T-cell (primary cell): Measurements from ENCODE around the gene ZDHHC7. TPM values are rescaled to one million over a fixed set of nuclear protein-coding genes. Genes with fewer than 3 reads are reported as not detected.

Experiments used
- ATAC-seq, 4 experiments: fragments of 200-7000 bp in 3 of 4; fragments of 150-1000 bp in 1 of 4; cut with Tn5 transposase; replicated peaks in 1 of 4; 1 replicate in 3 of 4; 2 replicates in 1 of 4; pipeline ENCODE4 v1.10.0; 2021; ENCODE audit warnings: moderate library complexity in 3 of 4, mild to moderate bottlenecking in 2 of 4, moderate number of reproducible peaks in 1 of 4
- CTCF ChIA-PET, 2 donors: fragments of 300-600 bp; sonication (Branson Sonifier 250); formaldehyde crosslinking; loops; one replicate each; lab custom pipeline; 2022; ENCODE audit warnings: antibody characterized with exemption in 2 of 2; lab: Charles Lee
- POLR2A ChIA-PET, 2 donors: fragments of 300-600 bp; sonication (Branson Sonifier 250); formaldehyde crosslinking; loops; one replicate each; lab custom pipeline; 2022; ENCODE audit warnings: antibody characterized with exemption in 2 of 2; lab: Charles Lee
- DNase-seq, 35 experiments: peaks; one replicate each; pipeline versions ENCODE4 v3.0.0 to v3.0.0-alpha.2; 2013 to 2023
- H3K27ac ChIP-seq: one replicate; pipeline ENCODE4 v1.5.1; 2013; ENCODE audit warnings: low read length
- H3K27me3 ChIP-seq, 2 experiments: replicated peaks in 1 of 2; 1 replicate in 1 of 2; 2 replicates in 1 of 2; pipeline versions ENCODE4 v1.6.1 to v1.7.0; 2013; ENCODE audit warnings: low read length in 1 of 2, mixed read lengths in 1 of 2; ENCODE audit not compliant: control insufficient read depth in 2 of 2, insufficient read depth in 2 of 2; ENCODE audit errors: extremely low read depth in 1 of 2
- H3K36me3 ChIP-seq, 2 donors: 1 replicate in 1 of 2; 2 replicates in 1 of 2; pipeline versions ENCODE4 v1.6.1 to v1.7.0; 2013; ENCODE audit warnings: low read length in 1 of 2; ENCODE audit not compliant: control insufficient read depth in 2 of 2, insufficient read depth in 1 of 2; ENCODE audit errors: extremely low read depth in 1 of 2
- H3K4me1 ChIP-seq, 2 experiments: 1 replicate in 1 of 2; 2 replicates in 1 of 2; pipeline versions ENCODE4 v1.6.1 to v1.7.0; 2013; ENCODE audit warnings: low read length in 2 of 2, mixed read lengths in 1 of 2; ENCODE audit not compliant: insufficient read depth in 2 of 2, control insufficient read depth in 1 of 2; ENCODE audit errors: extremely low read depth in 1 of 2
- H3K4me3 ChIP-seq, 2 donors: 1 replicate in 1 of 2; 2 replicates in 1 of 2; pipeline versions ENCODE4 v1.5.1 to v1.7.0; 2013; ENCODE audit warnings: mild to moderate bottlenecking in 2 of 2, low read length in 1 of 2, moderate library complexity in 1 of 2; ENCODE audit not compliant: control insufficient read depth in 1 of 2; ENCODE audit errors: extremely low read depth in 1 of 2
- H3K9me3 ChIP-seq: 2 replicates; pipeline ENCODE4 v1.7.0; 2013
- H3K27ac Mint-ChIP-seq, 2 donors: one replicate each; pipeline ENCODE4 v1.8.0; 2020 to 2021; ENCODE audit warnings: mild to moderate bottlenecking in 2 of 2, mixed read lengths in 2 of 2
- H3K27me3 Mint-ChIP-seq, 2 donors: one replicate each; pipeline ENCODE4 v1.8.0; 2021 to 2022; ENCODE audit warnings: mixed read lengths in 2 of 2
- H3K36me3 Mint-ChIP-seq: one replicate; pipeline ENCODE4 v1.8.0; 2021; ENCODE audit warnings: mixed read lengths
- H3K4me1 Mint-ChIP-seq, 3 donors: one replicate each; pipeline ENCODE4 v1.8.0; 2020 to 2022; ENCODE audit warnings: mixed read lengths in 3 of 3, mild to moderate bottlenecking in 1 of 3
- H3K4me3 Mint-ChIP-seq, 3 donors: one replicate each; pipeline ENCODE4 v1.8.0; 2020 to 2022; ENCODE audit warnings: mild to moderate bottlenecking in 3 of 3, mixed read lengths in 3 of 3, moderate library complexity in 3 of 3
- H3K9me3 Mint-ChIP-seq, 3 donors: one replicate each; pipeline ENCODE4 v1.8.0; 2020 to 2022; ENCODE audit warnings: mixed read lengths in 3 of 3
- WGBS: methylation state at CpG from one replicate; pipeline ENCODE4 v1.1.5; 2013; ENCODE audit warnings: missing lambda C conversion rate; ENCODE audit not compliant: insufficient coverage; 5-methylcytosine and 5-hydroxymethylcytosine counted together
- total RNA-seq, 35 experiments: library from RNA in 6 of 35; stranded (reverse) in 6 of 35; fragments of 120-200 nt in 1 of 35; gene quantifications; one replicate each; pipeline versions ENCODE4 v1.2.1 to v1.2.4 and lab custom pipeline; 2013 to 2026

Gene ZDHHC7
- total RNA-seq, 5 donors from 2014 or later (not counting 1 experiment from before 2014, with no cell fraction given) = 33.5 to 43.9 (median 38.7) TPM

GRCh38 chr16:84953190-84953746, 58.1 kb downstream of the ZDHHC7 start:
- H3K4me3 Mint-ChIP-seq = no peak overlapping the region
- H3K27ac Mint-ChIP-seq = no peak overlapping the region
- Histone ChIP-seq H3K36me3 (no peaks in the 10 kb centered on the region), H3K27me3 (peaks cover 0 to 42% of the 10 kb centered on the region in 2 experiments), H3K4me1 (peaks cover 0 to 18% of the 10 kb centered on the region in 2 experiments), H3K9me3 (no peaks in the 10 kb centered on the region), H3K4me3 (no peak overlapping the region), H3K27ac (no peak overlapping the region)
- ATAC-seq (no peak), DNase-seq (no peak)
- no peaks in the 10 kb centered on the region for H3K9me3 Mint-ChIP-seq
- no CpG with 5 or more reads among the region's 9 CpGs for WGBS
- CTCF ChIA-PET = interaction anchor here (0.5 to 3.8 kb wide), 11 partner anchors 16 to 206 kb away, joined by 3 to 42 read pairs (median 6); no protein-coding TSS in a partner anchor
- H3K4me1 Mint-ChIP-seq = peaks cover 0 to 9% (median 7%) of the 10 kb centered on the region in 3 donors
- H3K36me3 Mint-ChIP-seq = no peaks in the 10 kb centered on the region
- H3K27me3 Mint-ChIP-seq = peaks cover 3% of the 10 kb centered on the region in 2 donors
- POLR2A ChIA-PET = no interaction called here

- H3K4me1 Mint-ChIP-seq = peaks cover 0 to 9% (median 7%) of the 10 kb centered on the region in 3 donors
- Histone ChIP-seq H3K4me3 (no peak overlapping the region), H3K9me3 (no peaks in the 10 kb centered on the region), H3K27ac (no peak overlapping the region), H3K36me3 (no peaks in the 10 kb centered on the region), H3K4me1 (peaks cover 0 to 19% of the 10 kb centered on the region in 2 experiments), H3K27me3 (peaks cover 0 to 42% of the 10 kb centered on the region in 2 experiments)
- CTCF ChIA-PET = interaction anchor here (0.6 to 3.8 kb wide), 18 partner anchors 16 to 214 kb away, joined by 3 to 42 read pairs (median 4); no protein-coding TSS in a partner anchor
- H3K9me3 Mint-ChIP-seq = no peaks in the 10 kb centered on the region
- ATAC-seq (peak; percentile 76 to 85 (median 82)), DNase-seq (peak; percentile 17 to 88 (median 56))
- H3K36me3 Mint-ChIP-seq = no peaks in the 10 kb centered on the region
- WGBS = 62% methylated on average over 10 of the region's 12 CpGs
- no peak overlapping the region for H3K4me3 Mint-ChIP-seq
- POLR2A ChIA-PET = no interaction called here
- H3K27me3 Mint-ChIP-seq = peaks cover 3 to 4% of the 10 kb centered on the region in 2 donors
- H3K27ac Mint-ChIP-seq = no peak overlapping the region
These were observed 58.8 kb downstream of the ZDHHC7 start for GRCh38 chr16:84952335-84953189.

- H3K36me3 ChIP-seq = no peaks in the 10 kb centered on the region
- Mint-ChIP-seq H3K4me1 (peaks cover 0 to 15% (median 7%) of the 10 kb centered on the region in 3 donors), H3K36me3 (no peaks in the 10 kb centered on the region), H3K4me3 (no peak overlapping the region), H3K27me3 (peaks cover 3 to 4% of the 10 kb centered on the region in 2 donors), H3K27ac (no peak overlapping the region), H3K9me3 (no peaks in the 10 kb centered on the region)
- POLR2A ChIA-PET = no interaction called here
- 77% methylated on average over 10 of the region's 10 CpGs for WGBS
- no peak for ATAC-seq
- no peak overlapping the region for H3K4me3 ChIP-seq
- H3K9me3 ChIP-seq = no peaks in the 10 kb centered on the region
- CTCF ChIA-PET = interaction anchor here (0.6 to 2.5 kb wide), 2 partner anchors 101 to 196 kb away, joined by 3 to 36 read pairs; no protein-coding TSS in a partner anchor
- H3K27ac ChIP-seq = no peak overlapping the region
- peak in 12 of 35 experiments; percentile 7 to 45 (median 20) for DNase-seq
- peaks cover 0 to 40% of the 10 kb centered on the region in 2 experiments for H3K27me3 ChIP-seq
- peaks cover 0 to 19% of the 10 kb centered on the region in 2 experiments for H3K4me1 ChIP-seq
These were observed 60.4 kb downstream of the ZDHHC7 start for GRCh38 chr16:84950906-84951305.

- 93% methylated on average over 6 of the region's 10 CpGs for WGBS
- Histone ChIP-seq H3K9me3 (no peaks in the 10 kb centered on the region), H3K4me3 (no peak overlapping the region), H3K36me3 (no peaks in the 10 kb centered on the region), H3K27ac (no peak overlapping the region), H3K27me3 (peaks cover 0 to 32% of the 10 kb centered on the region in 2 experiments), H3K4me1 (peaks cover 0 to 19% of the 10 kb centered on the region in 2 experiments)
- peaks cover 4 to 7% of the 10 kb centered on the region in 2 donors for H3K27me3 Mint-ChIP-seq
- ATAC-seq = no peak
- no peak overlapping the region for H3K27ac Mint-ChIP-seq
- peaks cover 0 to 15% (median 7%) of the 10 kb centered on the region in 3 donors for H3K4me1 Mint-ChIP-seq
- ChIA-PET POLR2A (no interaction called here), CTCF (interaction anchor here (0.6 to 1.4 kb wide), 2 partner anchors 19 to 195 kb away, joined by 4 read pairs; no protein-coding TSS in a partner anchor)
- H3K4me3 Mint-ChIP-seq = no peak overlapping the region
- no peaks in the 10 kb centered on the region for H3K9me3 Mint-ChIP-seq
- H3K36me3 Mint-ChIP-seq = no peaks in the 10 kb centered on the region
- DNase-seq = no peak
These were observed 61.4 kb downstream of the ZDHHC7 start for GRCh38 chr16:84949772-84950436.

GRCh38 chr16:84948851-84949610, 62.3 kb downstream of the ZDHHC7 start:
- Histone ChIP-seq H3K4me3 (no peak overlapping the region), H3K36me3 (no peaks in the 10 kb centered on the region), H3K9me3 (no peaks in the 10 kb centered on the region), H3K4me1 (peaks cover 0 to 19% of the 10 kb centered on the region in 2 experiments), H3K27ac (no peak overlapping the region), H3K27me3 (peaks cover 0 to 26% of the 10 kb centered on the region in 2 experiments)
- no peak overlapping the region for H3K4me3 Mint-ChIP-seq
- H3K27me3 Mint-ChIP-seq = peaks cover 6 to 7% of the 10 kb centered on the region in 2 donors
- POLR2A ChIA-PET = no interaction called here
- DNase-seq (peak in 1 of 35 experiments; percentile 24), ATAC-seq (peak in 2 of 4 experiments; percentile 31 to 33)
- H3K36me3 Mint-ChIP-seq = no peaks in the 10 kb centered on the region
- no peak overlapping the region for H3K27ac Mint-ChIP-seq
- no peaks in the 10 kb centered on the region for H3K9me3 Mint-ChIP-seq
- peaks cover 0 to 15% (median 7%) of the 10 kb centered on the region in 3 donors for H3K4me1 Mint-ChIP-seq
- 14% methylated on average over 10 of the region's 10 CpGs for WGBS
- CTCF ChIA-PET = interaction anchor here in 1 of 2 donors (1.4 kb wide), 1 partner anchor 194 kb away, joined by 4 read pairs; no protein-coding TSS in a partner anchor
